H1 (cell line): ENCODE data around the gene PLCL1. TPM values are rescaled to one million over a fixed set of nuclear protein-coding genes. Genes with fewer than 3 reads are reported as not detected.
A peak's percentile ranks its signal among the peaks of the same experiment; 100 is the strongest.

Source experiments
- BACH1 ChIP-seq: IDR thresholded peaks from 2 replicates; pipeline ENCODE4 v1.6.1; 2012; ENCODE audit warnings: low read length, improper control_type of control experiment
- BCL11A ChIP-seq, 2 experiments: IDR thresholded peaks; one replicate each; pipeline ENCODE4 v1.6.1; 2011; ENCODE audit warnings: low read depth in 2 of 2, low read length in 2 of 2, mild to moderate bottlenecking in 2 of 2
- BRCA1 ChIP-seq: IDR thresholded peaks from 2 replicates; pipeline ENCODE4 v1.6.1; 2012; ENCODE audit warnings: low read depth, low read length, improper control_type of control experiment
- CEBPB ChIP-seq: IDR thresholded peaks from 2 replicates; pipeline ENCODE4 v1.6.1; 2012; ENCODE audit warnings: low read depth, low read length
- EGR1 ChIP-seq: IDR thresholded peaks from 2 replicates; pipeline ENCODE4 v1.6.1; 2011; ENCODE audit warnings: low read depth, low read length, borderline replicate concordance
- EZH2 ChIP-seq: fragments of 200-600 bp; sonication (generic); IDR thresholded peaks from 2 replicates; pipeline ENCODE4 v1.7.1; 2012; ENCODE audit warnings: low read depth, mild to moderate bottlenecking, moderate library complexity, low read length, inconsistent platforms; ENCODE audit not compliant: severe bottlenecking
- JUND ChIP-seq: IDR thresholded peaks from 2 replicates; pipeline ENCODE4 v1.6.1; 2011; ENCODE audit warnings: mild to moderate bottlenecking, improper control_type of control experiment, low read length
- KDM1A ChIP-seq: fragments of 200-600, 300-600 bp; sonication (generic); IDR thresholded peaks from 2 replicates; pipeline ENCODE4 v1.7.1; 2016; ENCODE audit warnings: mild to moderate bottlenecking, low read length, borderline replicate concordance
- NANOG ChIP-seq: IDR thresholded peaks from 2 replicates; pipeline ENCODE4 v1.6.1; 2011; ENCODE audit warnings: low read length, low read depth, mild to moderate bottlenecking, inconsistent platforms; ENCODE audit not compliant: insufficient read depth, poor library complexity, severe bottlenecking
- NRF1 ChIP-seq: IDR thresholded peaks from 2 replicates; pipeline ENCODE4 v1.6.1; 2011; ENCODE audit warnings: mild to moderate bottlenecking, low read depth, low read length, improper control_type of control experiment
- POLR2A ChIP-seq, 2 experiments: IDR thresholded peaks; 1 replicate in 1 of 2; 2 replicates in 1 of 2; pipeline ENCODE4 v1.6.1; 2011; ENCODE audit warnings: low read depth in 2 of 2, low read length in 2 of 2, mild to moderate bottlenecking in 2 of 2; ENCODE audit errors: control extremely low read depth in 1 of 2
- POU5F1 ChIP-seq: IDR thresholded peaks from 2 replicates; pipeline ENCODE4 v1.6.1; 2011; ENCODE audit warnings: low read depth, mild to moderate bottlenecking, low read length, moderate library complexity
- RBBP5 ChIP-seq: IDR thresholded peaks from 2 replicates; pipeline ENCODE4 v1.7.1; 2012; ENCODE audit warnings: low read depth, mild to moderate bottlenecking, inconsistent platforms, low read length, moderate library complexity, borderline replicate concordance
- RFX5 ChIP-seq: IDR thresholded peaks from 2 replicates; pipeline ENCODE4 v1.6.1; 2011; ENCODE audit warnings: low read depth, low read length, improper control_type of control experiment, borderline replicate concordance
- SIN3A ChIP-seq, 2 experiments: IDR thresholded peaks in 1 of 2; conservative IDR thresholded peaks in 1 of 2; 2 replicates each; pipeline ENCODE4 v1.6.1; 2011 to 2012; ENCODE audit warnings: low read length in 2 of 2, improper control_type of control experiment in 1 of 2, low read depth in 1 of 2, mild to moderate bottlenecking in 1 of 2
- SP1 ChIP-seq: IDR thresholded peaks from 2 replicates; pipeline ENCODE4 v1.6.1; 2011; ENCODE audit warnings: low read depth, low read length
- SRF ChIP-seq: IDR thresholded peaks from 2 replicates; pipeline ENCODE4 v1.6.1; 2011; ENCODE audit warnings: mild to moderate bottlenecking, low read depth, low read length, moderate library complexity
- TBP ChIP-seq: IDR thresholded peaks from 2 replicates; pipeline ENCODE4 v1.6.1; 2011; ENCODE audit warnings: low read depth, low read length, improper control_type of control experiment
- YY1 ChIP-seq: IDR thresholded peaks from 2 replicates; pipeline ENCODE4 v1.6.1; 2011; ENCODE audit warnings: low read depth, mild to moderate bottlenecking, low read length
- polyA plus RNA-seq, 7 experiments: library from polyadenylated mRNA; depleted of rRNA in 3 of 7; stranded (reverse) in 5 of 7; unstranded in 2 of 7; fragments of >200 nt in 5 of 7; fragments of 200-250 nt in 2 of 7; gene quantifications; 1 replicate in 5 of 7; 2 replicates in 1 of 7; 4 replicates in 1 of 7; pipeline versions ENCODE4 v1.2.1 to v1.2.3, GENCODE V29; 2011 to 2013; ENCODE audit warnings: missing spikeins in 2 of 7, mixed read lengths in 2 of 7
- total RNA-seq: library from RNA; stranded (reverse); fragmentation: NEBNext Ultra II Directional; extraction: Animal tissue kit (Norgen Biotek cat#: 25700); gene quantifications from 2 replicates; pipeline ENCODE4 v1.2.1, GENCODE V29; 2021
- TF ChIP-seq, protein P1 (sequence below): IDR thresholded peaks from 2 replicates; pipeline ENCODE4 v1.6.1; 2011; ENCODE audit warnings: low read depth, mild to moderate bottlenecking, low read length; ENCODE audit not compliant: insufficient read depth
- TF ChIP-seq, protein P2 (sequence below): IDR thresholded peaks from 2 replicates; pipeline ENCODE4 v1.6.1; 2012; ENCODE audit warnings: inconsistent platforms

Gene PLCL1
- total and polyA plus RNA-seq, 2 of the 8 experiments (the other 6 are each of a cell fraction or from before 2014, with no cell fraction given): not detected

DNA sequence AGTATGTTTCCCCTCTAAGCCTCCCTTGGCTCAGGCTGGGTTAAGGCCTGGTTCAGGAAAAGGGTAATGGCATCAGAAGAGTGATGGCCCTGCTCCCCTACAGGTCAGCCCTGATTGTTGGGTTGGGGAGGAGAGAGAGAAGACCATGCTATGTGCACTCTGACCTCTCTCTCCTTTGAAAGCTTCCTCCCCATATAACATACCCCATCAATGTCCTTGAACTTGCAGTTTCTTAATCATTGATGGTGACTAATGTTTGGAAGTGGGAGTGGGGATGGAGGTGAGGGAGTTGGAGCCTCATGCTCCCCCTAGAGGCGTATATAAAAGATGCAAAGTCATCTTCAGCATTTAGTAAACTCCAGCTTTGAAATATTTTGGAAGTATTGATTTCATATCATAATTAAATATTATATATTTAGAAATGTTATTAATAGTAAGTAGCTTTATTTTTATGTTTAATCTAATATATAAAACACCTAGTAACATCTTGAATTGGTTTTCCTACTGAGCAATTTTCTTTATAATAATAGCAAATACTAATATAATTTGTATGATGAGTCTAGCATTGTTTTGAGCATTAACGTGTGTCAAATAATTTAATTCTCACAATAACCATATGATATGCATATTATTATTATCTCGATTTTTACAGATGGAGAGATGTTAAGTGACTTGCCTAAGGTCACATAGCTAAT, 8.8 kb downstream of the PLCL1 start (continued):
- no peak for TF ChIP-seq CEBPB
- TF ChIP-seq EGR1: no peak
- TF ChIP-seq TBP: no peak
- TF ChIP-seq BCL11A (IDR thresholded peaks at IDR 0.05; ENCODE audit: low read depth in 2 of 2, low read length in 2 of 2): no peak
- TF ChIP-seq KDM1A: no peak
- no peak for TF ChIP-seq POU5F1
- TF ChIP-seq BACH1: peak; percentile 69; the same call in 1 of the 2 replicates
- no peak for TF ChIP-seq BRCA1
- TF ChIP-seq RFX5: no peak
- TF ChIP-seq SIN3A (conservative IDR thresholded peaks at IDR 0.05 in 1 of 2, IDR thresholded peaks at IDR 0.05 in 1 of 2; ENCODE audit: low read depth in 1 of 2, low read length in 2 of 2): no peak
- no peak for TF ChIP-seq YY1
- no peak for TF ChIP-seq SP1
- TF ChIP-seq SRF: no peak
- TF ChIP-seq EZH2: no peak
- no peak for TF ChIP-seq JUND
- no peak for TF ChIP-seq POLR2A (IDR thresholded peaks at IDR 0.05; ENCODE audit: control extremely low read depth in 1 of 2, low read depth in 2 of 2, low read length in 2 of 2)
- TF ChIP-seq NRF1: no peak
- no peak for TF ChIP-seq RBBP5
- TF ChIP-seq, protein P1, sequence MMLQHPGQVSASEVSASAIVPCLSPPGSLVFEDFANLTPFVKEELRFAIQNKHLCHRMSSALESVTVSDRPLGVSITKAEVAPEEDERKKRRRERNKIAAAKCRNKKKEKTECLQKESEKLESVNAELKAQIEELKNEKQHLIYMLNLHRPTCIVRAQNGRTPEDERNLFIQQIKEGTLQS: no peak
- TF ChIP-seq, protein P2, sequence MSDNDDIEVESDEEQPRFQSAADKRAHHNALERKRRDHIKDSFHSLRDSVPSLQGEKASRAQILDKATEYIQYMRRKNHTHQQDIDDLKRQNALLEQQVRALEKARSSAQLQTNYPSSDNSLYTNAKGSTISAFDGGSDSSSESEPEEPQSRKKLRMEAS: no peak
- TF ChIP-seq NANOG: no peak
